Esophagus squamous epithelium (tissue), 5 donors: ENCODE results near the gene PLAGL2. TPM values are rescaled to one million over a fixed set of nuclear protein-coding genes. Genes with fewer than 3 reads are reported as not detected.

Experiments
- DNase-seq: peaks from one replicate; lab custom pipeline; 2025; lab: John Stamatoyannopoulos, UW
- H3K27ac ChIP-seq, 4 donors: fragments of 200-600 bp; sonication (generic); one replicate each; pipeline ENCODE4 v1.5.1; 2016 to 2019; ENCODE audit warnings: mild to moderate bottlenecking in 1 of 4
- H3K27me3 ChIP-seq, 4 donors: fragments of 200-600 bp; sonication (generic); 1 replicate in 3 of 4; 2 replicates in 1 of 4; pipeline versions ENCODE4 v1.5.1 to v1.6.0; 2017 to 2021; ENCODE audit warnings: antibody characterized with exemption in 1 of 4
- H3K36me3 ChIP-seq, 3 donors: fragments of 200-600 bp; sonication (generic); one replicate each; pipeline ENCODE4 v1.5.1; 2016 to 2019
- H3K4me1 ChIP-seq, 3 donors: fragments of 200-600 bp; sonication (generic); one replicate each; pipeline ENCODE4 v1.5.1; 2017 to 2019
- H3K4me3 ChIP-seq, 4 donors: fragments of 200-600 bp; sonication (generic); 1 replicate in 3 of 4; 2 replicates in 1 of 4; pipeline ENCODE4 v1.5.1; 2016 to 2019; ENCODE audit warnings: mild to moderate bottlenecking in 2 of 4, moderate library complexity in 1 of 4
- H3K9me3 ChIP-seq, 3 donors: fragments of 200-600 bp; sonication (generic); one replicate each; pipeline ENCODE4 v1.5.1; 2016 to 2019
- CTCF ChIP-seq, 6 experiments: fragments of 450-650 bp in 4 of 6; fragments of 200-600 bp in 2 of 6; sonication (generic) in 2 of 6; IDR thresholded peaks; one replicate each; pipeline ENCODE4 v1.5.1; 2016 to 2019; ENCODE audit warnings: antibody characterized with exemption in 6 of 6, mild to moderate bottlenecking in 4 of 6, moderate library complexity in 4 of 6
- POLR2A ChIP-seq, 4 donors: fragments of 450-650 bp; IDR thresholded peaks; one replicate each; pipeline ENCODE4 v1.6.1; 2017; ENCODE audit warnings: antibody characterized with exemption in 4 of 4, mild to moderate bottlenecking in 4 of 4, moderate library complexity in 3 of 4
- WGBS, 2 donors: methylation state at CpG; one replicate each; pipeline ENCODE4 v1.1.5; 2018; 5-methylcytosine and 5-hydroxymethylcytosine counted together
- intact Hi-C: fragments of 100-400 bp; cut with DNase I; formaldehyde crosslinking; loops from one replicate; pipeline ENCODE4 v1.15.0; 2022
- total RNA-seq, 4 donors: library from RNA; depleted of rRNA; stranded (reverse); fragments of >200 nt; gene quantifications; one replicate each; pipeline ENCODE4 v1.1.0, GENCODE V29; 2016
- donor health status: DM: yes; HTN: yes; CAD: no.

PLAGL2 gene
- total RNA-seq, 4 donors from 2014 or later, result 6.2 to 14.0 (median 11.2) TPM

GRCh38 chr20:32149566-32150170, 57.9 kb downstream of the PLAGL2 start:
- Histone ChIP-seq H3K4me1 (peaks cover 0 to 2% (median under 1%) of the 10 kb centered on the region in 3 donors), H3K36me3 (peaks cover 23 to 100% (median 40%) of the 10 kb centered on the region in 3 donors), H3K27ac (no peak overlapping the region), H3K27me3 (no peaks in the 10 kb centered on the region), H3K9me3 (no peaks in the 10 kb centered on the region), H3K4me3 (no peak overlapping the region)
- 84 to 96% methylated on average over 4 to 6 of the region's 8 CpGs for WGBS, 2 donors
- intact Hi-C loops, result no loop called here
- DNase-seq, result no peak
- no peak for TF ChIP-seq POLR2A (IDR thresholded peaks at IDR 0.05)
- TF ChIP-seq CTCF (IDR thresholded peaks at IDR 0.05), result no peak

- Histone ChIP-seq H3K4me1 (no peaks in the 10 kb centered on the region), H3K9me3 (no peaks in the 10 kb centered on the region), H3K27me3 (no peaks in the 10 kb centered on the region), H3K4me3 (no peak overlapping the region), H3K36me3 (peaks cover 56 to 98% (median 58%) of the 10 kb centered on the region in 3 donors), H3K27ac (no peak overlapping the region)
- intact Hi-C loops, result no loop called here
- WGBS, 2 donors, result 97 to 100% methylated on average over 4 to 6 of the region's 8 CpGs
- DNase-seq, result no peak
- TF ChIP-seq CTCF (IDR thresholded peaks at IDR 0.05) (no peak), POLR2A (IDR thresholded peaks at IDR 0.05) (no peak)
Observed at GRCh38 chr20:32144898-32145662, 62.5 kb downstream of the PLAGL2 start.

- 89 to 100% methylated on average over 9 to 15 of the region's 15 CpGs for WGBS, 2 donors
- H3K27ac ChIP-seq, result no peak overlapping the region
- no peak for TF ChIP-seq CTCF (IDR thresholded peaks at IDR 0.05)
- TF ChIP-seq POLR2A (IDR thresholded peaks at IDR 0.05), result no peak
- intact Hi-C loops, result no loop called here
- H3K4me3 ChIP-seq, result no peak overlapping the region
- no peaks in the 10 kb centered on the region for H3K9me3 ChIP-seq
- H3K36me3 ChIP-seq, result peaks cover 58 to 98% (median 60%) of the 10 kb centered on the region in 3 donors
- no peaks in the 10 kb centered on the region for H3K4me1 ChIP-seq
- DNase-seq, result no peak
- H3K27me3 ChIP-seq, result no peaks in the 10 kb centered on the region
Observed at GRCh38 chr20:32142991-32143390, 64.6 kb downstream of the PLAGL2 start.

Other genes starting within 250 kb of the PLAGL2 start
- not detected for gene XKR7, start 239.6 kb downstream of the PLAGL2 start, total RNA-seq
- 1 to 10 TPM in 3 of 4 donors, under 1 TPM in 1; 0.80 to 4.8 (median 3.1) TPM for gene CCM2L, start 197.3 kb downstream of the PLAGL2 start, total RNA-seq
- gene HCK, start 155.5 kb downstream of the PLAGL2 start, total RNA-seq, result 10 to 100 TPM in 2 of 4 donors, 1 to 10 TPM in 2; 3.0 to 16.9 (median 6.7) TPM
- 10 to 100 TPM; 28.5 to 36.3 (median 32.1) TPM for gene TM9SF4, start 98.0 kb downstream of the PLAGL2 start, total RNA-seq
- gene POFUT1, start 137 bp upstream of the PLAGL2 start, total RNA-seq, result 10 to 100 TPM; 15.7 to 29.6 (median 18.1) TPM
- 10 to 100 TPM in 2 of 4 donors, 1 to 10 TPM in 2; 8.5 to 14.1 (median 11.4) TPM for gene KIF3B, start 69.9 kb upstream of the PLAGL2 start, total RNA-seq
- gene ASXL1, start 150.6 kb upstream of the PLAGL2 start, total RNA-seq, result 10 to 100 TPM; 14.3 to 49.2 (median 22.1) TPM